ENCODE data around the gene WARS2.
"Not testable (repeated sequence)": the region's sequence is repeated elsewhere in the genome, so short reads cannot be mapped to it uniquely, and the experiment has no call there.

Gene WARS2

DNA sequence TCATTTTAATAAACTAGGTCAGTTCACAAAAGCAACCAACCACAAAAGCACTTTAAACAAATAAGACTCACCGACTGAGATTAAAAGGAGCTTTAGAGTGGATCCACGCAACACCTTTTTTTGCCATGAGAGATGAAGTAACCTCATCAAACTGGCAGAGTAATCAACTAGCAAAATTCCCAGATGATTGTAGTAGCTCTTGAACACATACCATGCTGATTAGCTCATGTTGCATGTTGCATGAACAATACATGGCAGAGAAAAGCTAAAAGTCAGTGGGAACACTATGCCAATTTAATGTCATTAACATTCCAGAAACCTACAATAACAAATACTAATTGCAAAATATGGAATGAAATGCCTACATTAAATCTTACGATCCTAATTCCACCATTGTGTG, 4.1 kb downstream of the WARS2 start:
- no peak for DNase-seq

DNA sequence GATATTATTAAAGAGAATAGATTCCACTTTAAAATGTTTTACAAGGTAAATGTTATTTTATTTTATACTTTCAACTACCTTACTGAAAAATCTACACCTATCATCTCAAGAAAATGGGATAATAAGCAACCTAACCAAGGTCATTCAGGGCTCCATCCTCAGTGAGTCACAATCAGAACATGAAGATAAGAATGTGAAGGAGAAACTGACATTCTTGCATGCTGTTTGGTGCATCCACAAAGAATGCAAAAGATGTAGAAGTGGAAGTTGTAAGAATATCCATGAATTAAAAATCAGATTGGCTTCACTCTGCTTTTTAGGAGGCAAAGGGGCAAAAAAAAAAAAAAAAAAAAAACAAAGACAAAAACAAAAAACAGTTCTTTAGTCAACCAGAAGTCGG, 6.5 kb downstream of the WARS2 start:
- DNase-seq = no peak

DNA sequence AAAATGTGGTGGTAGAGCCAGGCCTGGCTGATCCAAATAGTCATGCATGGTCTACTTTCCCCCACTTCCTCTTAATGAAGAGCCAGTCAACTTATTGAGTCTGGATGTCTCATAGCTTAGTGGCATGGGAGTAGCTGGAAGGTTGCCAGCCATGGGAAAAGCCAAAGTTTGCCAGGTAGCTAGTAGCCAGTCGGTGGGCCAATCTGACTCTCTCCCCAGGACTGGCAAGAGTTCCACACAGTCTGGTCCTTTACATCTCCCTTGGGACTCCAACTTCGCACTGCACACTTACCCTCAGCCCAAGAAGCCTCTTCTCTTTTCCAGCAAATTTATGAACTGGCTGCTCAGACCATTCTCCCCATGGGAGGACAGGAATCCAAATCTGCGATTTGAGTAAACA, 8.3 kb downstream of the WARS2 start:
- no peak for DNase-seq

DNA sequence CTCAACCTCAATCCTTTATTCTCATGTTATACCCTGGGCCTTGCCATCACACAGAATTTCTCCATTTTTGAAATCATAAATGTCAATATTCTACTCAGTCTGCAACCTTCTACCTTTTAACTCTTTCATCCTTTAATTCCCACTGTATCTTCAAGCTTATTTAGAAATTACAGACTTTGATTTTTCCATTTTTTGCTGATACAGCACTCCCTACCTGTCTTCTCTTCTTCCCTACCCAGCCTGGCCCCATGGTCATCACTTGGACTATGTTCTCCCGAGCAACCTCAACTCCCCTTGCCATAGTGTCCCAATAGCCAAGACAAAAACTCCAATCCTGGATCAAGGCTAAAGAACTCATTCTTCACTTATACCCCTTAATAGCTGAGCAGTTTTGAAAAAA, 14.6 kb downstream of the WARS2 start:
- DNase-seq = no peak

DNA sequence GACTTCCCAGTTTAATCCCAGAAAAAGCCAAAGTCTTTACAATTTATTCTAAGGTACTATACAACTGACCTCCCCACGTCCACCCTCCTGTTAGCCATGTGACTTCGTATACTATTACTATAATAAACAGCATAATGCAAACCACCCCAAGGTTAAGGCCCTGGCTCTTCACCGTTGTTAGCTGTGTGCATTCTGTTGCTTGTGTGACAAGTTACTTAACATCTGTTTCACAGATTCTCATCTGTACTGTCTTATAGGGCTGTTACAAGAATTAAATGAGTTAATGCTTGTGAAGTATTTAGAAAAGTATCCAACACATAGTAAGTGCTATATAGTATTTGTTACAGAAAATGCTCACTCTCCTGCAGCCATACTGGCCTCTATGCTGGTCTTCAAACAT, 15.7 kb downstream of the WARS2 start:
- no peak for DNase-seq

DNA sequence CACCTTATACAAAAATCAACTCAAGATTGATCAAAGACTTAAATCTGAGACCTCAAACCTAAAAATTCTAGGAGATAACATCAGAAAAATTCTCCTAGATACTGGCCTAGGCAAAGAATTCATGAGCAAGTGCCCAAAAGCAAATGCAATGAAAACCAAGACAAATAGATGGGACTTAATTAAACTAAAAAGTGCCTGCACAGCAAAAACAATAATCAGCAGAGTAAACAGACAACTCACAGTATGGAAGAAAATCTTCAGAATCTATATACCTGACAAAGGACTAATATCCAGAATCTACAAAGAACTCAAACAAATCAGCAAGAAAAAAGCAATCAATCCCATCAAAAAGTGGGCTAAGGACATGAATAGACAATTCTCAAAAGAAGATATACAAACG, 18.6 kb downstream of the WARS2 start:
- not testable (repeated sequence) for DNase-seq

DNA sequence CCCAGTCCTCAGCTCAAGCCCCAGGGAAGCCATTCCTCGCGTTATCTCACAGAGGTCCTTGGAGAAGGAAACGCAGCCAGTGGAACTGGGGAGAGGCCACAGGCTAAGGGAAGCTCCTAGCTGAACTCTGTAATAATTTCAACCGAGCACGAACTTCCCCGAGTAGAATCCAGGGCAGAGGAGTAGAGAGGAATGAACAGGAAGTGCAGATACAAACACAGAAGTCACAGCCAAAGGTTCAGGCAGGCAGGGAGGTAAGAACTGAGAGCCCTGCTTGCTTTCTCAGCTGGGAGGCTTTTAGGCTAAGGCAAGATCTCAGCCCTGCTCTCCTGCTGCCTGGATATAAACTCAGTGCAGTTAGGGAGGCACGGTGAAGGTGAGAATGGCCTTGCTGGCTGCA, 23.7 kb downstream of the WARS2 start:
- no peak for DNase-seq

DNA sequence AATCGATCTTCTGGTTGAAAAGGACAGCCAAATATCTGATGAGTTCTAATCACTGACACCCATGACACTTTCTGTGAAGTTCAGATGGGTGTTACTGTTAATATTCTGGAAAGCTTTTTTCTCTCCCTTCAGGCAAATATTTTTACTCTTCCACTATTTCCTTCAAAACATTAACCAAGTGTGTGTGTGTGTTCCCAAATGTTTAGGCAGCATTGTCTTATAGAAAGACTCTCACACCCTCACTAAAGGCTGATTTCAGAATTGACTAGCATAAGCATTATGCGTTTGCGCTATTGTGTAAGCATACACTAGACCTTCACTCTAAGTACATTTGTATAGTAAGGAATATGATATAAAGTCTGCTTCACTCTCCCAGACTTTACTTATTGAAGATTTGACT, 24.7 kb downstream of the WARS2 start:
- no peak for DNase-seq

DNA sequence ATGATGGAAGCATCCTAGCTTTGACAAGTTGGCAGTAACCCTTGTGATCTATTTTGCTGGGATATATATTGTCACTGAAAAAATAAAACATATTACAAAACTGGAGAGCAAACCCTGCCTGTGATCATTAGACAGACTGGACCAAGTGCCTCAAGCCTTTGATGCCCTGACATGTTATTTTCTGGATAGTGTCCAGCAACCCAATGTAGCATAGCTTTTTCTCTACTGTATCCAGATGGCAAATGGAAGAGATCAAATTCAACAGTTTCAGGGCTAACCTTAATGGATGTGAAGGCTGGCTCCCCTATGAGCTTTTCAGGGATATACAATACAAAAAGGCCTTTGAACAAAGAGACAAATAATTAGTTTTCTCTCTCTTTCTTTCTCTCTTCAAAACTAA, 25.1 kb downstream of the WARS2 start:
- no peak for DNase-seq

DNA sequence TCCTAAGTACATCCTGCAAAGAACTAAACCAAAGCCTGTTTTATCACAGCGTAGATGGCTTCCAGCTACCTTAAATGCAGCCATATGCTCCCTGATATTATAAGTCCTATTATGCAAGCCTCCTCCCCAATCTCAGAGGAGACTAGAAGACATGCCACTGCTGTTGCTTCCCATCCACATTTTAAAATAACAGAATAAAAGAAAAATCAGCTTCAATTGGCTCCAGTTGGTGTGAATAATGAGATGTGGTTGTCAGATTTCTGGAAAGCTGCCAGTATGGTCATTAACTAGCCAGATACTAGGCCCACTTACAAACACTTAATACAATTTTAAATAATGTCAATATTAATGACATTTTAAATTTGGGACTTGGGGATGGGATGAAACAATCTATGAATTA, 25.7 kb downstream of the WARS2 start:
- DNase-seq = no peak

DNA sequence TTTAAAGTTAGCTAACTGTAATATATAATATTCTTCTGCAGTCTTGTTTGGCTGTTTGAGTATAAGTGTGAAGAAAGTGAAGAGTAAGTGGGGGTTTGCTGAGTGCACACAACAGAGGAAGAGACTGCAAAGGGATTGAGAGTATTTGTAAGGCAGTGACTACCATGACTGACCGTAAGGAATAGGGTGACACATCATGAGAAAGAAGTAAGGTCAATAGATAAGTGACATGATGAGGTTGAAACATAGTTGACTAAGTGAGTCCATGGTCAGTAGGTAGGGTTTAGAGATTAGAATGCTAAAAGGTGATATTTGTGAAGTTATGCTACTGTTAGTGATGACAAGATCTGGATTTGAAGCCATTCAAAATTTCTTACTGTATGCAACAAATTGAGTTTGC, 27.7 kb downstream of the WARS2 start:
- no peak for DNase-seq

DNA sequence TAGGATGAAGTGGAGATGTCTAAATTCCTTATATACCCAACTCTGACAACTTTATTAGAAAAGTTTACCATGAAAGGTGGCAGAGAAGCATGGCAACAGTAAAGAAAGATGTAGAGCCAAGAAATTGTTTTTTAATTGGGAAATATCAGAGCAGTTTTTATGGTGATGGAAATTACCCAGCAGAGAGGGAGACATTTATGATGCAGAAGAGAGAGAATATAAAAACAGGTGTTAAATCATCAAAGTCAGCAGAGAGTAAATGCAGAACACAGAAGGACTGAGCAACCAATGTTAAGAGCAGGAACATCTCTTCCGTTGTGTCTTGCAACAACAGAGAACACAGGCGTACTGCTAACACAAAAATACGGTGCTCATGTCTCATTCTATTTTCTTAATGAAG, 28.2 kb downstream of the WARS2 start:
- no peak for DNase-seq

DNA sequence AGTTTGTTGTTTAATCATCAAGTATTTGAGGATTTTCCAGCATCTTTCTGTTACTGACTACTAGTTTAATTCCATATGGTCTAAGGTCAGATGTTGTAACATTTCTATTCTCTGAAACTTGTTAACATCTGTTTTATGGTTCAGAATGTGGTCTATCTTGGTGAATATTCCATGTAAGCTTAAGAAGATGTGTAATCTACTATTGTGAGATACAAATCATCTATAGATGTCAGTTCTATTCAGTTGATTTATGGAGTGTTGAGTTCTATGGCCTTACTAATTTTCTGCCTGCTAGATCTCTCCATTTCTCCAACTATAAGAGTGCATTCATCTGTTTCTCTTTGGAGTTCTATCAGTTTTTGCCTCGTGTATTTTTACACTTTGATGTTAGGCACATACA, 31.5 kb downstream of the WARS2 start:
- no peak for DNase-seq

DNA sequence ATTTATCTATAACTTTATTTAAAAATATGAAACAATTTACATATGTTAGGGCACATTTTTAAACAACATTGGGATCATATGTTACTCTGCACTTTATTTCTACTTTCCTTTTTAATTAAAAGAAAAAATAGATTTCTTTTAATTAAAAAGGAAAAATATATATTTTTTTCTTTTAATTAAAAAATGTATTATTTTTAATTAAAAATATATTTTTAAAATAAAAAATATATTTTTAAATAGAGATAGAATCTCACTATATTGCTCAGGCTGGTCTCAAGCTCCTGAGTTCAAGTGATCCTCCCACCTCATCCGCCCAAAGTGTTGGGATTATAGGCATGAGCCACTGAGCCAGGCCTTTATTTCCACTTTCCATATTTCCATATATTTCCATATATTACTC, 36.7 kb downstream of the WARS2 start:
- no peak for DNase-seq

DNA sequence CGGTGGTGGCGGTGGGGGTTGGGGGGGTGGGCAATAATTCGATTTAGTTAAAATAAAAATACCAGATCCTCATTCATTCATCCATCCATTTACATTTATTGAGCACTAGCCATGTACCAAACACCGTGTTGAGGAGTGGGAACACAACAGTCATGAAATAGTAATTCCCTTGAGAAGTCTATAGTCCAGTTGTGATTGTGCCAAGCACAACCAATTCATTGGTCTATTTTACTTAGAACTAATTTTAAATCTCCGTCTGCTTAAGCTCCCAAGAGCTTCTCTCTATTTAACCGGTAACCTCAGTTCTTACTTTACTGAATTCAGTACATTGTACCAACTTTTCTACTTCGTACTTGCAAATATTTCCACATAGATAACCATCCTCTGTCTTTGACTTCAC, 38.4 kb downstream of the WARS2 start:
- DNase-seq = no peak

DNA sequence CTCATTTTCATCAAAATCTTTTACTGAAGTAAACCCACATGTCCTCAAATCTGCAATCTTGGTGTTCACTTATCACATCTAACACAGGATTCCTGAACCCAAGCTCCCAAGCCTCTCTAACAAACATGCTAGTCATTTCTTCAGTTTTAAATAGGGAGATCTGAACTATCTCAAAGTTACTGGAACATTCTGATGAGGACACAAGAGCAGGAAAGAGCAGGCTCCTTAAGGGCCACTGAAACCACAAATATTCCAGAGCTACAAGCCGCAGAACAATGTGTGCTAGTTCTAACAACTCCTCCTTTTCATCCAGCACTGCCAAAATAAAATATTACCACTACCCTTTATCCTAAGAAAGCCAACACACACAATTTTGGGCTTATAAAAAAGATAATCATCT, 38.9 kb downstream of the WARS2 start:
- no peak for DNase-seq

DNA sequence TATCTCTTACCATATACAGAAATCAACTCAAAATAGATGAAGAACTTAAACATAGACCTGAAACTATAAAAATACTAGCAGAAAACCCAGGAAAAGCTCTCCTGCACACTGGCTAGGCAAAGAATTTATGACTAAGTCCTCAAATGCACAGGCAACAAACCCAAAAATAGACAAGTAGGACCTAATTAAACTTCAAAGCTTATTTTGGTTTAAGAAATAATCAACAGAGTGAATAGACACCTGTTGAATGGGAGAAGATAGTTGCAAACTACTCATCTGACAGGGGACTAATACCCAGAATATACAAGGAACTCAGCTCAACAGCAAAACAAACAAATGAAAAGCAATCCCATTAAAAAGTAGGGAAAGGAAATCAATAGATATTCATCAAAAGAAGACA, 40.7 kb downstream of the WARS2 start:
- DNase-seq = no peak

DNA sequence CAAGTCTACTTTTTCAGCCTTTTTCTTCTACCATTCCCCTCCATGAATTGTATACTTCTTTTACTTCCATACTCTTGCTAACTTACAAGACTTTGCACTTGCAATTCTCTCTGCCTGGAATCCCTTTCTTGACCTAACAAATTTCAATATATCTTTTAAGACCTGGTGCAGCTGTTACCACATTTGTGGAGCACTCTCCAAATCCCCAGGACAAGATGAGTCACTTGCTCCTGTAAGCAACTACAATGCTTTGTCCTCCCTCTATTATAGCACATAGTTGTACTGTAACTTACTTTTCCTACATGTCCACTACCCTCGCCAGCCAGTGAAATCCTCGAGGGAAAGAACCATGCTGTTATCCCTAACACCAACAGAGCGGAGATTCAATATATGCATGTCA, 43.1 kb downstream of the WARS2 start:
- no peak for DNase-seq

DNA sequence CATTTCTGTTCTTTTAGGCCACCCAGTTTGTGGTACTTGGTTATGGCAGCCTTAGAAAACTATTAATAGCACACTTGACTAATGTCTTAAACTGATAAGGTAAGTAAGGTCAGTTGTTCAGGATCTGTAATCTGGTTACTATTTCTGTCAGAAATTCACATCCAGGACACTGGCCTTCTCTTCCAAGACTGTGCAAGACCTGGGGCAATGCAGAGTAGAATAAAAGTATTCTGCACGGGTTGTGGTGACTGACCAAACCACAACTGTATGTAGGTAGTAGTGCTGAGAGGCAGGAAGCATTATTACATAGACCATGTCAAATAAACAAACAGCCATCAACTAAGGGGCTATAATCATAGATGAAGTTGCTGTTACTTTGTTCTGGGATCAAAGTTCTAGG, 46.7 kb downstream of the WARS2 start:
- no peak for DNase-seq

DNA sequence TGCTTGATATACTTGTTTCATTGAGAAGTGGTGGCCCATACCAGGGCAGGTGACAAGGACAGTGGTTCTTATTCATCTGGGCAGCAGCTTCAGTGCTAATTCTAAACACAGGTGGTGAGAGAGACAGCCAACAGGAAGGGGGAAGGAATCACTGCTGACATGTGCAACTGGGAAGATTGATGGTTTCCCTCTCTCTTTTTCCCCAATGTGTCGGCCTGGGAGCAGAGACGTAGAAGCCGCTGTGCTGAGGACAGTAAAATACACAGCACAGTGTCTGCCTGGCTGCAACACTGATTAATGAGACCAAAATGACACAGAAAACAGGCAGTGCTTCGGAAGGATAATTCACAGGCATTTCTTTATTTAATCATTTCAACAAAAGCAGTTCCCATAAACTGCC, 48.8 kb downstream of the WARS2 start:
- no peak for DNase-seq

DNA sequence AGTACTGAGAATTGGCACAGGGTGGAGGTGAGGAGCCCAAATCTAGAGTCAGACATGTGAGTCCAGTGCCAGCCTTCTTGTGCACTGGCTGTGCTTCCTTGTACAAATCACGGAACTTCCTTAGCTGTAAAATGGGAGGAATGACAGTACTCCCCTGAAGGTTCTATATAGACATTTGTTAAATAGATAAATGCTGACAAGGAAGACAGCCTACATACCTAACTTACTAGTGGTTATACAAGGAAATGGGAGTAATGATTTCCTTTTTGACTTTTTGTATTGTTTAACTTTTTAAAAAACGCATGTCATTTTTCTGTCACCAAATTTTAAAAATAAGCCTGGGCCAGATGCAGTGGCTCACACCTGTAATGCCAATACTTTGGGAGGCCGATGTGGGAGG, 50.2 kb downstream of the WARS2 start:
- DNase-seq = no peak

DNA sequence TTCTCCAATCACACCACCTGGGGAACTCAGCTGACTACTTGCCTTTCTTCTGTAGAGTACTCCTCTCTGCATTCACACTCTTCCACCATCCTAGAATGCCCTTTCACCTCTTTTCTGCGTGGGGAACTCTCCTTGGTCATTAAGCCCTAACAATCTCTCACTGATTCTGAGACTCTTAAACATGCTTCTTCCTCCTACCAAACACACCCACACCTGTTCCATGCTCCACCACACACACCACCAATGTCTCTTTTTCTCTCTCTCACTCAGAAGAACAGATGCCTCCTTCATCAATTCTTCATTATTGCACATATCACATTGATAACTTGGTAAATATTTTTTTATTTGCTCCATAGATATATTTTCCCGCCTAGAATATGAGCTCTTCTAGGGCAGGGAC, 53.6 kb downstream of the WARS2 start:
- no peak for DNase-seq

DNA sequence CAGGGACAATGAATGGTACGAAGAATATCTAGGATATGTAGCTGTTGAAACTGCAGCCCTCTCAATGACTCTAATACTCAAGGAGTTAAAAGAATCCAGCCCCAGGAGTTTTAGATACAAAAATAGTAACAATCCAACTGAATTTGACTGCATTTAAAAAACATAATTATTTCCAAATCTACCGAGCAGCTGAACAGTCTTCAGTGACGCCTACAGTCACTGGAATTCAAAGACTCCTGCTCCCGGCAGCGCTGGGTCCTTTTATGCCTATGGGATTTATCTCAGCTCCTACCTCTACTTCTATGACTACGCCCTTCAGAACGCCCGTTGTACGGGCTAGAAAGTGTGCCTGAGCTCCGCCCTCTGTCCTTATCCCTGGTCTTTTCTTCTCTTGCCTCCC, 55.7 kb downstream of the WARS2 start:
- no peak for DNase-seq

DNA sequence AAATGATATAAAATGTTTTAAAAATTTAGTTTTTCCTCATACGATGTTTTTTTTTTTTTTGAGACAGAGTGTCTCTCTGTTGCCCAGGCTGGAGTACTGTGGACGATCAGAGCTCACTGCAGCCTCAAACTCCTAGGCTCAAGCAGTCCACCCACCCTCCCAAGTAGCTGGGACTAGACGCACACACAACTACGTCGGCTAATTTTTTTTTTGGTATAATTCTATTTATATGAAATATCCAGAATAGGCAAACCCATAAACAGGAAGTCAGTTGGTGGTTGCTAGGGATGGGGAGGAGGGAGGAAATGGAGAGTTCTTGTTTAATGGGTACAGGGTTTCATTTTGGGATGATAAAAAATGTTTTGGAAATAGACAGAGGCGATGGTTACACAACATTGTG, 56.5 kb downstream of the WARS2 start:
- no peak for DNase-seq

DNA sequence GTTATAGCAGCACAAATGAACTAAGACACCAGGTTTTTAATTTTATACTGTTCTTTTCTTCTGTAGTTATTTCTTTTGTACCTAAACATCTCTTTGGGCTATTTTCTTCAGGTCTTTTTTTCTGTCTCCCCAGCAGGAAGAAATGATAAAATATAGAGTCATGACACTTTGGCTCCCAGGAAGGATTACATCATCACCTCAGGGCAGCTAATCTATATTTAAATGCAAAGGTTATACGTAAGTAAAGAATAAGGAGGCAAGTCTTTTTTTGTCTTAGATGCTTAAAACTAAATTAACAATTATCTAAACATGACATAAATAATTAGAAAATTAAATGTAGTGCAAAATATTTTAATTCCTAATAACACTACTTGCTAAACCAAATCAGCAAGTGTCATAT, 57.0 kb downstream of the WARS2 start:
- no peak for DNase-seq

DNA sequence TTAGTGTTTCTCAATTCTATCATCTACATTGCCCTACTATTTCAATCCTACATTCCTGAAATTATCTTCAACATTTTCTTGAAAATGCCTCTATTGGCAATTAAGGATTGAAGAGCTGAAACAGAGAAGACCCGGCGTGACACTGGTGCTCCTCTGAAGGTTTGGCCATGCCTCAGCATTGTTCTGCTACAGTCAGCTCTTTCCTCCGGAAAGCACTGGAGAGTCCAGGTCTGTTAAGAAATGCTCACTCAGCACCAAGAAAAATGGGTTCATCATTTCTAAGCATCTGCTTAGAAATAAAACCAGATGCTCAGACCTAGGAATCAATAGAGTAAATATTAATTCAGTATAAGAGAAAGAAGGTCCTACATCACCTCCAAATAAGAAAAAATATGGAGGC, 58.8 kb downstream of the WARS2 start:
- DNase-seq = no peak

DNA sequence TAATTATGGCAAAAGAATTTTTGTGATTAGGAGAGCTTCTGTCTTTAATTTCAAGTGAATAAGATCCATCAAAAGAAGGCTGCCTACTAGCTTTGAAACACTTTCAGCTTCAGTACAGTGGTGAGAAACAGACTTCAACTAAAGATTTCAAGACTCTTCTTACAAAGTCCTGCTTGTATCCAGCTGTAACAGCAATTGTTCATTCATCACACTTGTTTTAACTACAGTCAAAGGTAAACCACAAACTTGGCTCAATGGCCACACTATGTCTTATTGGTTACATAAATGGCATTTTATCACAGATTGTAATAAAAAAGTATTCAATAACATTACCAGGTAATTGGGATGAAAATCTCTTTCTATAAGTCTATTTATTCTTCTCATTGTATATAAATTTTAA, 59.2 kb downstream of the WARS2 start:
- DNase-seq = no peak

All from activated naive CD4-positive, alpha-beta T cell treated with Interleukin-2 at 50 U/mL for 16 hours (primary cell).